NCI-H1417 treated with DMSO at 0.1 percent for 48 hours (cell line): Measurements from ENCODE around the gene SYNDIG1.

ENCODE experiments used
- DNase-seq: peaks from one replicate; lab custom pipeline; 2025; lab: John Stamatoyannopoulos, UW

The SYNDIG1 gene

GRCh38 chr20:24634855-24635254 is 165.4 kb downstream of the SYNDIG1 start:
- DNase-seq = no peak

GRCh38 chr20:24636626-24637025 is 167.2 kb downstream of the SYNDIG1 start:
- DNase-seq = no peak

GRCh38 chr20:24637087-24637486 is 167.7 kb downstream of the SYNDIG1 start:
- DNase-seq = no peak

GRCh38 chr20:24637941-24638340 is 168.5 kb downstream of the SYNDIG1 start:
- DNase-seq = no peak

GRCh38 chr20:24638591-24639548 is 169.4 kb downstream of the SYNDIG1 start:
- DNase-seq = no peak

GRCh38 chr20:24640276-24640675 is 170.8 kb downstream of the SYNDIG1 start:
- DNase-seq = no peak

- DNase-seq = no peak
Observed at GRCh38 chr20:24640686-24641085, 171.3 kb downstream of the SYNDIG1 start.

GRCh38 chr20:24643731-24644626 is 174.6 kb downstream of the SYNDIG1 start:
- DNase-seq = no peak

- no peak for DNase-seq
Observed at GRCh38 chr20:24646321-24646720, 176.9 kb downstream of the SYNDIG1 start.

GRCh38 chr20:24647713-24648112 is 178.3 kb downstream of the SYNDIG1 start:
- no peak for DNase-seq

GRCh38 chr20:24648481-24648880 is 179.1 kb downstream of the SYNDIG1 start:
- no peak for DNase-seq

GRCh38 chr20:24648919-24649318 is 179.5 kb downstream of the SYNDIG1 start:
- no peak for DNase-seq

- no peak for DNase-seq
Observed at GRCh38 chr20:24649787-24650490, 180.5 kb downstream of the SYNDIG1 start.

- DNase-seq = no peak
Observed at GRCh38 chr20:24651171-24651975, 181.9 kb downstream of the SYNDIG1 start.

GRCh38 chr20:24651976-24652345 is 182.5 kb downstream of the SYNDIG1 start:
- no peak for DNase-seq

GRCh38 chr20:24653306-24653705 is 183.9 kb downstream of the SYNDIG1 start:
- DNase-seq = no peak

GRCh38 chr20:24654425-24654824 is 185.0 kb downstream of the SYNDIG1 start:
- no peak for DNase-seq

- DNase-seq = no peak
Observed at GRCh38 chr20:24656391-24656790, 187.0 kb downstream of the SYNDIG1 start.

- DNase-seq = no peak
Observed at GRCh38 chr20:24657196-24657595, 187.8 kb downstream of the SYNDIG1 start.

- no peak for DNase-seq
Observed at GRCh38 chr20:24657878-24658620, 188.6 kb downstream of the SYNDIG1 start.
